Putamen (tissue), 1 donor: ENCODE results near the gene PARVG.

Experiments used
- DNase-seq: peaks from one replicate; pipeline ENCODE4 v3.0.0-alpha.2; 2016; ENCODE audit warnings: low spot score

PARVG gene

GRCh38 chr22:44180706-44181032 lies at the start of gene PARVG:
PARVG (plus strand) TSS chr22:44180925; CDS start chr22:44183330, 2,405 bp downstream.
- no peak for DNase-seq

GRCh38 chr22:44131412-44131811 lies 49.3 kb upstream of the PARVG start:
- no peak for DNase-seq

GRCh38 chr22:44131989-44132685 lies 48.6 kb upstream of the PARVG start:
- no peak for DNase-seq

- DNase-seq, result no peak
Measured at GRCh38 chr22:44132724-44133123, 48.0 kb upstream of the PARVG start.

GRCh38 chr22:44133161-44133560 lies 47.6 kb upstream of the PARVG start:
- no peak for DNase-seq

- DNase-seq, result peak; percentile 13
Measured at GRCh38 chr22:44133901-44134571, 46.7 kb upstream of the PARVG start.

GRCh38 chr22:44136112-44136511 lies 44.6 kb upstream of the PARVG start:
- DNase-seq, result no peak

- no peak for DNase-seq
Measured at GRCh38 chr22:44136786-44137185, 43.9 kb upstream of the PARVG start.

- DNase-seq, result no peak
Measured at GRCh38 chr22:44137415-44137814, 43.3 kb upstream of the PARVG start.

- DNase-seq, result no peak
Measured at GRCh38 chr22:44139773-44140172, 41.0 kb upstream of the PARVG start.

GRCh38 chr22:44142421-44143104 lies 38.2 kb upstream of the PARVG start:
- peak; percentile 34 for DNase-seq

- no peak for DNase-seq
Measured at GRCh38 chr22:44143105-44143474, 37.6 kb upstream of the PARVG start.

GRCh38 chr22:44143579-44143978 lies 37.1 kb upstream of the PARVG start:
- DNase-seq, result no peak

- DNase-seq, result no peak
Measured at GRCh38 chr22:44144046-44144569, 36.6 kb upstream of the PARVG start.

GRCh38 chr22:44145544-44145943 lies 35.2 kb upstream of the PARVG start:
- no peak for DNase-seq

- DNase-seq, result no peak
Measured at GRCh38 chr22:44146088-44146861, 34.5 kb upstream of the PARVG start.

- no peak for DNase-seq
Measured at GRCh38 chr22:44147008-44147645, 33.6 kb upstream of the PARVG start.

GRCh38 chr22:44147821-44148574 lies 32.7 kb upstream of the PARVG start:
- DNase-seq, result no peak

GRCh38 chr22:44151676-44152075 lies 29.0 kb upstream of the PARVG start:
- no peak for DNase-seq

- no peak for DNase-seq
Measured at GRCh38 chr22:44153710-44154109, 27.0 kb upstream of the PARVG start.

GRCh38 chr22:44154436-44154942 lies 26.2 kb upstream of the PARVG start:
- no peak for DNase-seq
